HG02759 (cell line): Measurements from ENCODE around the gene RAPGEF2.

Experiments used
- ATAC-seq: cut with Tn5 transposase; IDR thresholded peaks from one replicate; pipeline ENCODE4 v1.9.1; 2021; ENCODE audit warnings: mild to moderate bottlenecking, moderate library complexity; ENCODE audit not compliant: unreplicated experiment

RAPGEF2 gene

GRCh38 chr4:159129814-159130550, 27.1 kb downstream of the RAPGEF2 start:
- no peak for ATAC-seq

GRCh38 chr4:159131564-159131963, 28.7 kb downstream of the RAPGEF2 start:
- ATAC-seq: no peak

- ATAC-seq: no peak
Measured at GRCh38 chr4:159134429-159134828, 31.6 kb downstream of the RAPGEF2 start.

- no peak for ATAC-seq
Measured at GRCh38 chr4:159137176-159137575, 34.3 kb downstream of the RAPGEF2 start.

GRCh38 chr4:159138436-159138835, 35.6 kb downstream of the RAPGEF2 start:
- no peak for ATAC-seq

GRCh38 chr4:159141193-159141592, 38.3 kb downstream of the RAPGEF2 start:
- ATAC-seq: no peak

GRCh38 chr4:159142241-159142640, 39.4 kb downstream of the RAPGEF2 start:
- ATAC-seq: no peak

- no peak for ATAC-seq
Measured at GRCh38 chr4:159142681-159143384, 40.0 kb downstream of the RAPGEF2 start.

- ATAC-seq: no peak
Measured at GRCh38 chr4:159143687-159144086, 40.8 kb downstream of the RAPGEF2 start.

GRCh38 chr4:159144112-159144694, 41.3 kb downstream of the RAPGEF2 start:
- ATAC-seq: no peak

GRCh38 chr4:159145318-159145991, 42.6 kb downstream of the RAPGEF2 start:
- ATAC-seq: no peak

- ATAC-seq: no peak
Measured at GRCh38 chr4:159145992-159146330, 43.1 kb downstream of the RAPGEF2 start.

- ATAC-seq: no peak
Measured at GRCh38 chr4:159146488-159146887, 43.6 kb downstream of the RAPGEF2 start.

GRCh38 chr4:159148441-159148840, 45.6 kb downstream of the RAPGEF2 start:
- no peak for ATAC-seq

- no peak for ATAC-seq
Measured at GRCh38 chr4:159149666-159150065, 46.8 kb downstream of the RAPGEF2 start.

GRCh38 chr4:159150396-159150795, 47.5 kb downstream of the RAPGEF2 start:
- ATAC-seq: no peak

- ATAC-seq: peak; percentile 61
Measured at GRCh38 chr4:159150821-159151390, 48.0 kb downstream of the RAPGEF2 start.

GRCh38 chr4:159151689-159152088, 48.8 kb downstream of the RAPGEF2 start:
- ATAC-seq: no peak

- no peak for ATAC-seq
Measured at GRCh38 chr4:159152181-159152580, 49.3 kb downstream of the RAPGEF2 start.

GRCh38 chr4:159153669-159154068, 50.8 kb downstream of the RAPGEF2 start:
- no peak for ATAC-seq

GRCh38 chr4:159155119-159155518, 52.2 kb downstream of the RAPGEF2 start:
- ATAC-seq: no peak
